GM21825 (cell line): ENCODE data around the gene WASHC3.
A peak's percentile ranks its signal among the peaks of the same experiment; 100 is the strongest.
"Not testable (repeated sequence)": the region's sequence is repeated elsewhere in the genome, so short reads cannot be mapped to it uniquely, and the experiment has no call there.

Source experiments
- ATAC-seq: cut with Tn5 transposase; IDR thresholded peaks from one replicate; pipeline ENCODE4 v1.9.1; 2021; ENCODE audit warnings: mild to moderate bottlenecking, moderate library complexity; ENCODE audit not compliant: unreplicated experiment

The WASHC3 gene, protein sequence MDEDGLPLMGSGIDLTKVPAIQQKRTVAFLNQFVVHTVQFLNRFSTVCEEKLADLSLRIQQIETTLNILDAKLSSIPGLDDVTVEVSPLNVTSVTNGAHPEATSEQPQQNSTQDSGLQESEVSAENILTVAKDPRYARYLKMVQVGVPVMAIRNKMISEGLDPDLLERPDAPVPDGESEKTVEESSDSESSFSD

DNA sequence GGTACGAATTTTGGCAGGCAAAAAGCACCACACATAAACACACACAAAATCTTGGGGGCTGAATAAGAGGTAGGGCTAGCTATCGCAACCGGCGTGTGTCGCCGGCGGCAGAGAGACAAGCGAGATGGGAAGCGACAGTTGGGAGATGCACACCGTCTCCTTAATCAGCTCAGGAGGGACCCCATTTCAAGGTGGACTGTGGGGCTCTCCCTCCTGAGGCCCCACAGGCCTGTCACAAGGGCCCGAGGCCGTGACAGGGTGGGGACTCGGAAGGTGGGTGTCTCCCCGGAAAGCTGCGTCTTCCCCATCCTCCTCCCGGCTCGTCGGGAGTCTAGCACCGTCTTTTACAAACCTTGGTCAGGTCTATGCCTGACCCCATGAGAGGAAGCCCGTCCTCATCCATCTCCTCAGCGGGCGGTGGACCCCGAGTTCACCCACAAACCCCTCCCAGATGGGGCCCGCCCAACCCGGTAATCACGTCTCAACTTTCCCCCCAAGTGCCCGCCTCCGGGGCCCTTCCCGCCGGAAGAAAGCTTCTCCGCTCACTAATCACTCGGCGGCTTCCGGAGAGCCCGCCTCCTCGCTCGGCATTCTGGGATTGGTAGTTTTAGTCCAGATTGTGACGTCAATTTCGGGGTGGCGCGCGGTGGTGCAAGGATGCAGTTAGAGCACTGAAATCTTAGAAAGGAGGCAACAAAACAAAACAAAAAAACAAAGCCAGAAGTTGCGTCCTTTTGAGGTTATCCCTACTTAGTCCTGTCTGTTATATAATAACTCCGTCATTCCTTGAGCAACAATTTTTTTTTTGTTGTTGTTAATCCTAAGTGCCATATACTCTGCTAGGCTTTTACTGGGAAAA, at the start of gene WASHC3:
Gene WASHC3, minus strand, starts transcription at position 432 of the 859 bp plus-strand sequence. Its CDS starts 29 bp downstream, at position 403.
- peak; percentile 97 for ATAC-seq

DNA sequence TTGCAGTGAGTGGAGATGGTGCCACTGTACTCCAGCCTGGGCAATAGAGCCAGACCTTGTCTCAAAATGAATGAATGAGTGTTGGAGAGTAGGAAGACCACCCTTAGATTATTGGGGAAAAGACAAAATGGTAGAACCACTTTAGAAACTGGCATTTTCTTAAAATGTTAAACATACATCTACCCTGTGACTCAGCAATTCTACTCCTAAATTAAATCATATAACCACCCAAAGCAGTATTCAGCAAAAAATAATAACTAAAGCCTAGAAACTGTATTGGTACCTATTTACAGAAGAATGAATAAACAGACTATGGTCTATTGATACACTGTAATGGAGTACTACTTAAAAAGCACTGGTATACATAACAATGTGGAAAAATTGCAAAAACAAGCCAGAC, 49.0 kb upstream of the WASHC3 start:
- ATAC-seq, result no peak

DNA sequence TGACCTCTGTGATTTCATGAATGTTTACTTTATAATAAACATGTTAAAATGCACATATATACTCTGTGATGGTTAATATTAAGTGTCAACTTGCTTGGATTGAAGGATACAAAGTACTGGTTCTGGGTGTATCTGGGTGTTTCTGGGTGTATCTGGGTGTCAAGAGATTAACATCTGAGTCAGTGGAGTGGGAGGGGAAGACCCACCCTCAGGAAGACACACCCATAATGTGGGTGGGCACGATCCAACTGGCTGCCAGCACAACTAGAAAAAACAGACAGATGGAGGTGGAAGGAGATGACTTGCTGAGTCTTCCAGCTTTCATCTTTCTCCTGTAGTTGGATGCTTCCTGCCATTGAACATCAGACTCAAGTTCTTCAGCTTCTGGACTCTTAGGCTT, 46.2 kb upstream of the WASHC3 start:
- no peak for ATAC-seq

DNA sequence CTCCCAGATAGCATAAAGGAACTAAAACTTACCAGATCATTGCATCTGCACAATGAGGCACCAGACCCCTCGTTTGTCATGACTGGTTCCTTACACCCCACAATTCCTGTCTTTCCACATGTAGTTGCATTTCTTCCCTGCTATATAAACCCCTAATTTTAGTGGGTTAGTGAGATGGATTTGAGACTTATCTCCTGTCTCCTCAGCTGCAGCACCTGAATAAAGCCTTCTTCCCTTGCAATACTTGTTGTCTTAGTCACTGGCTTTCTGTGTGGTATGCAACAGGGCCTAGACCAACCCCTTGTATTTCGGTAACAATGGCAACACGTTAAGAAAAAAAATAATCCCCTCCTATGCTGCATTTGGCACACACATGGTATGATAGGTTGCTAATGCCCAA, 45.1 kb upstream of the WASHC3 start:
- ATAC-seq, result no peak

DNA sequence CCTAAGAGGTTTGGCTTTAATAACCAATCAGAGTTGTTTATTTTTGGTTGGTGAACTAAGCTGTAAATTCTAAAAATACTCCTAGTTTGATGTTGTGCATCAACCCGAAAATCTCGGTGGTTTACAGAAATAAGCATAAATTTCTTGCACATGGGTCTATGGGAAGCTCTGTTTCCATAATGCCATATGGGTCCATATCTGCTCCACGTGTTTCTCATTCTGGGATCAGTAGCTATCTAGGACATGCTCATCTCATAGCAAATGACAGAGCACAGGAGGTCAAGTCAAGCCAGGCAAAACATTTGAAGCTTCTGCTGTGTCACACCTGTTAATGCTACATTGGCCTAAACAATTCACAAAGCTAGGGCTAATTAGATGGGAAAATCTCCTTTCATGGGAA, 35.1 kb upstream of the WASHC3 start:
- no peak for ATAC-seq

DNA sequence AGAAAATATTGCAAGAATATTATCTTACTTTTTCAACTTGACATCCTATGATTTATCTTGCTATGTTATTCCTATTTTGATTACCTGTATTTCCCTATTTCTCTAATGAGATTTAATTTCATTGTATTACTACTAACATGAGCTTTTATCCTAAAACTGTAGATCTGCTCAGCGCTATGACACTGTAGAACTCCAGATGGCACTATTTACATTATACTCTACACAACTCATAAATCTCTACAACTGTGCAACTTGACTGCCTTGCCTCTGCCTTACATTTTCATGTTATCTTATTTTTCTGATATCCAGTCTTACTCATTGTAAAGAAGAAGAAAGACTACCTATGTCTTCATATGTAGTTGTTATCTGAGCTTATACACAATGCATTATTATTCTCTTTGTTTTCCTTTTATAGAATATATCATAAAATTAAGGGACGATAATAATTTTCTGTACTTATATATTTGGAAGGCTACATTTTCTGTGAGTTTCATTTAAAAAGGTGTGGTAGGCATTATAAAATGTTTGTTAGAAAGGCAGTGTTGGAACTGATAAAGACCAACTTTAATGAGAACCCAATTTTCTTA, 34.0 kb upstream of the WASHC3 start:
- ATAC-seq, result no peak

DNA sequence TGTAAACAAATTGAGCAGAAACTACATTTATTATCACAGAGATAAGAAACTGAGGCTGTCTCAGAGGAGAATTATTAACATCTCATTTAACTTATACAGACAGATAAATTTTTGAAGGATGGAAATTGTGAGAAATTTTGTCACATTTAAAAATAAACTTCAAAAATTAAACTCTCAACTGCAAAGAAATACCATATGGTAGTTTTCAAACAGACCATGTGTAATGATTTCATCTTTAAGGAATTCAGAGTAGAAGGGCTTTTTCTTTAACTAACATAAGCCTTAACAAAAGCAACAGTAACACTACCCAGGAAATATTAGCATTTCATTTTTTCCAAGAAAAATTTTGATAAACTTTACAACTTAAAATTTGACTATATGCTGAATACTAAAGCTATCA, 31.5 kb upstream of the WASHC3 start:
- no peak for ATAC-seq

DNA sequence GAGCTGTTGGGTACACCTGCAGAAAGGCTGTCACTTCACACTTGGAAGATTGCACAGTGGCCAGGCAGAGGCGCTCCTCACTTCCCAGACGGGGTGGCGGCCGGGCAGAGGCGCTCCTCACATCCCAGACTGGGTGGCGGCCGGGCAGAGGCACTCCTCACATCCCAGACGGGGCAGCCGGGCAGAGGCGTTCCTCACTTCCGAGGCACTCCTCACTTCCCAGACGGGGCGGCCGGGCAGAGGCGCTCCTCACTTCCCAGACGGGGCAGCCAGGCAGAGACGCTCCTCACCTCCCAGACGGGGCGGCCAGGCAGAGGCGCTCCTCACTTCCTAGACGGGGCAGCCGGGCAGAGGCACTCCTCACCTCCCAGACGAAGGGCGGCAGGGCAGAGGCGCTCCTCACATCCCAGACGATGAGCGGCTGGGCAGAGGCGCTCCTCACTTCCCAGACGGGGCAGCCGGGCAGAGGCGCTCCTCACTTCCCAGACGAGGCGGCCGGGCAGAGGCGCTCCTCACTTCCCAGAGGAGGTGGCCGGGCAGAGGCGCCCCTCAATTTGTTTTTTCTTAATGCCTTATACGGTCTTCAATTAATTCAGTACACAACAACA, 27.5 kb upstream of the WASHC3 start:
- not testable (repeated sequence) for ATAC-seq

DNA sequence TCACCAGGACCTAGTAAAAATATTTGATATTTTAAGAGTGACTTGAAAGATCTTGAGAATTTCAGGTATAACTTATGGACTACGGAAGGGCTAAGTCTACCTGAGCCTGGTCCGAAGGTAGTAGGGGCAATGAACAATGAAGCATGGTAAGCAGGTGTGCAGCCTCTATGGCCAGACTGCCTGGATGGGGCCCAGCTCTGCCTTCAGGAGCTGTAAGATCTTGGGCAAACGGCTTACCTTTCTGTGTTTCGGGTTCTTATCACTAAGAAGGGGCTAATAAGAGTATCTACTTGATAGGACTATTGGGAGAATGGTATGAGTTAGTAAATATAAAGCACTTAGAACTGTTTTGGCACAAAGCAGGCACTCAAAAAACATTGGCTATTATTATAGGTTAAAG, 19.1 kb upstream of the WASHC3 start:
- ATAC-seq, result no peak

DNA sequence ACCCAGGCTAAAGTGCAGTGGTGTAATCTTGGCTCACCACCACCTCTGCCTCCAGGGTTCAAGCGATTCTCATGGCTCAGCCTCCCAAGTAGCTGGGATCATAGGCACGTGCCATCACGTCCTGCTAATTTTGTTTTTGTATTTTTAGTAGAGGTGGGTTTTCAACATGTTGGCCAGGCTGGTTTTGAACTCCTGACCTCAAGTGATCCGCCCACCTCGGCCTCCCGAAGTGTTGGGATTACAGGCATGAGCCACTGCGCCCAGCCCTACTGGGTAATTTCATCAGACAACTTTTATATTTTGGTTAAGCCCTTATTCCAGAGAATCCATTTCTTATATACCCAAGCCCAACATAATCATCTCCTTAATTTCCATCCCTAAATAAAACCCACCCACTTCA, 10.3 kb upstream of the WASHC3 start:
- not testable (repeated sequence) for ATAC-seq

DNA sequence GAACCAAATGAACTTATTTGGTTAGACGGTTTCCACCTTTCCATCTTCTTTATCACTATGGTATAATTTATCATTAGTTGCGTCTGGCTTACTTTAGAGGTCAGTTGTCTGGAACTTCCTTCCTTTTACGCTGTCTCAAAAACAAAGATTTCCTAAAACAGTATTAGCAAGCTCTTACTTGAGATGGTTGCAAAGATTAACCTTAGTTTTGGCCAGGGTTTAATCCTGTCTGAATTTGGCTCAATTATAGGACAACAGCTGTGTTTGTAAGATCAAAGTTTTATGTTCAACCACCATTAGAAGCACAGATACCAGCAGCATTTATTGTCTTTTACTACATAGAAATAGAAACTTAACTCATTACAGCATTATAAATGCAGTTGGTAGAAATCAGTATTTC, 7.9 kb upstream of the WASHC3 start:
- no peak for ATAC-seq

DNA sequence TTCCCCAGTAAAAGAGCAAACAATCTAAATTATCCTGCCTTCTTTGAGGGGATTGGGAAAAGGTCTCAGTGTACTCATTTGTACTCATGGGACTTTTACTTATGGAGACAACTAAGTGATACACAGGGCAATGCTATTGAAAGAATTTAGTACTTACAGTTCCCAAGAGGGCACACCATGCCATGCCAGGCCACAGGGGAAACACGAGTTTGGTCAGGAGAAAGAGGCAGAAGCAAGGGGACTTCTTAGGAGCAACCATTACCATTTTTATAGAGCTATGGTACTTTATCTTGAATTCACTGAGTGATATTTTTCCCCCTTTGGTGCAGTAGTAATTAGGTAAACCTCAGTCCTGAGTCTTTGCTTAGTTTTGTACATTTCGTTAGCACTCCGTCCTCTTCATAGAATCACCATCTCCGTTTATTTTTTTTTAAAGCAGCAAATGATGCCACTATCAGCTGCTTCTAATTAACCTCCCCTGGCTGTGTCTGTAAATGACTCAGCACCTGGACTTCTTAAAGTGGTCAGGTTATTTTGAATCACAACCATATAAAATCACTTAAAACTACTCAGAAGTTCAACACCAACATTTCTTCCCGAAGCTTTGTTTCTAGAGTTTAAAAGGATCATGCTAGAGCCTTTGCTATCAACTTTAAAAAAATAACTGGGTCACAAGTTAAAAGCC, 5.9 kb upstream of the WASHC3 start:
- ATAC-seq, result no peak

DNA sequence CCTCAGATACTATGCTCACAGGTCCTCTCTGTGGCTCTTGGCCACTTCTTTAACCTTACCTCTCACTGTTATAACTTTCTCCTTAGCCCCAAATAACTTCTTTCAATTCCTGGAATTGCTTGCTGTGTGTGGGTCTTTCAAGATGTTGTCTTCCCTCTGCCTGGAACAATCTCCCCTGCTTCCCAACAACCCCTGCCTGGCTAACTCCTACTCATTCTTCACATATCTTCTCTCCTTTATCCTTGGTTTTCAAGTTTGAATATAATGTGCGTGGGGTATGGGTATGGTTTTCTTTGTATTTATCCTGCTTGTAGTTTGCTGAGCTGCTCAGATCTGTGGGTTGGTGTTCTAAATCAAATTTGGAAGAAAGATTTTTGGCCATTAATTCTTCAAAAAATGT, 2.7 kb upstream of the WASHC3 start:
- ATAC-seq, result no peak

DNA sequence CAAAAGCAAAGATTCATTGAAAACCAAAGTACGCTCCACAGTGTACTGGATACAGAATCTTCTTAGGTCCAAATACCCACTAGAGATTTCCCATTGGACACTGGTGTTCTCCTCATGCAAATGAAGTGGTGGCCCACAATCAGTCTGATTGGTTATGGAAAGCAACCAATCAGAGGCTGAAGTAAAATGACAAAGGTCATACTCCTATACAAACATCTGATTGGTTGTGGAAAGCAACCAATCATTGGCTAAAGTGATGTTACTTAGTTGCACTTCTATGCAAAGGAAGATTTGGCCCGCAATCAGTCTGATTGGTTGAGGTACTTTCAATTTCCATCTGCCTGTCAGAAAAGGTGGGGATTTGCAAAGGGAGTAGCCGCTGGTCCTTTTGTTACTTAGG, 1.3 kb upstream of the WASHC3 start:
- ATAC-seq, result no peak

DNA sequence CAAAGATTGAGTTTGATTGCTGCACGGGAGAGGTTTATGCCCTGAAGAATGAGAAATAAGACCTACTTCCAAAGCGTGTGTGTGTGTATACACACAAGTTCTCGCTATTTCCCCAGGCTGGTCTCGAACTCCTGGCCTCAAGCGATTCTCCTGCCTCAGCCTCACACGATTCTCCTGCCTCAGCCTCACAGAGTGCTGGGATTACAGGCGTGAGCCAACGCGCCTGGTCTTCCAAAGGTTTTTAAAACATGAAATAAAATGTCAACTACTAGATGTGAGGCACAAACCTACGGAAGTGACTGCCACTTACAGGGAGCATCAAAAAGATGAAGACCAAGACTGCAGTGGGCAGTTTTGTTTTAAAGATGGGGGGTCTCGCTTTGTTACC, 622 bp upstream of the WASHC3 start:
- no peak for ATAC-seq

DNA sequence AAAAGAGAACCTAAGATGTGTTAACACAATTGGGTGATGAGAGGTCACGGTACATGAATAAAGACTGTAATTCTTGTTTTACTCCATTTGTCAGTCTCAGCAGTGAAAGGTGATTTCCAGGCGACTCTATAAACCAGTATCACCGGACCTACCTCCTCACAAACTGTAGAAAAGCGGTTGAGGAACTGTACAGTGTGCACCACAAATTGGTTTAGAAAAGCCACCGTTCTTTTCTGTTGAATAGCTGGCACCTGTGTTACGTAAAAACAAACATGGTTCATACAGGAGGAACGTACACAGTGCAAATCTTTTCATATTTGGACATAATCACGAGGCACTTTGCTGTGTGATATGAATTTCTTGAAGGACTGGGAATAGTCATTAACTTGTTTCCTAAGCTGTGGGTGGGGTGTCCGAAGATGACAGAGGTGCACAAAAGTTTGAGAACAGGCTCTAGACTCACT, 663 bp downstream of the WASHC3 start:
- peak; percentile 34 for ATAC-seq

DNA sequence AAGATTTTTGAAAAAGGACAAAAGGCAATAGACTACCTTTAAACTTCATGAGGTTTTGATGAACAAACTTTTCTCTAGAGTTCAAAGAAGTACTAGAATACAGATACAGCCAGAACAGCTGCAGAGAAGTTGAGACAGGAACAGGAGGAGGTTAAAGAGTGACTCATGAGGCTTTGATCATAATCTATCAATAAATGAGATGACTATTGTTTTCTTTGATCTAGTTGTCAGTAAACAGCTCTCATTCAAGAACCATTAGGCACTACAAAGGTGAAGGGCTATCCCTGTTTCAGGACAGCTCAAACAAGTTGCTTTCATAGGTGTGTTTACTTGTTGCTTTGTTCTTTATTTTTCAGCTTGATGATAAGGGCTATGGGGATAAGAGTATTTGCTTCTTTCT, 2.4 kb downstream of the WASHC3 start:
- no peak for ATAC-seq

DNA sequence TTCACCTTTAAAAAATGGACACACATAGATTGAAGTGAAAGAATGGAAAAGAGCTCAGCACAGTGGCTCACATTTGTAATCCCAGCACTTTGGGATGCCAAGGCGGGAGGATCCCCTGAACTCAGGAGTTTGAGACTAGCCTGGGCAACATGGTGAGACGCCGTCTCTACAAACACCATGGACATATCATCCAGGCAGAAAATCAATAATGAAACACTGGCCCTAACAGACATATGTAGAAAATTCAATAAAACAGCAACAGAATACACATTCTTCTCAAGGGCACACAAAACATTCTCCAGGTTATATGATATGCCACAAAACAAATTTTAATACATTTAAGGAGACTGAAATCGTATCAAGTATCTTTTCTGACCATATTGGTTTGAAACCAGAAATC, 7.4 kb downstream of the WASHC3 start:
- ATAC-seq, result no peak

DNA sequence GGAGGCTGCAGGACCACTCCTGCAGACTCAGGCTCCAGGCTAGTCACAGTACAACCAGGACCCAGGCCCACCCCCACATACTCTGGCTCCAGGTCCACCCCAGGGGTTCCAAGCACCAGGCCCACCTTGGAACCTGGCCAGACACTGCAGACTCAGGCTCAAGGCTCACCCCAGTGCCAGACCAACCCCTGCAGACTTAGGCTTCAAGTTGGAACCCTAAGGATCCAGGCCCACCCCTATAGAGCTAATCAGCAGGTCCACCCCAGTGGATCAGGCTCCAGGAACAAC, 8.8 kb downstream of the WASHC3 start:
- ATAC-seq, result no peak

DNA sequence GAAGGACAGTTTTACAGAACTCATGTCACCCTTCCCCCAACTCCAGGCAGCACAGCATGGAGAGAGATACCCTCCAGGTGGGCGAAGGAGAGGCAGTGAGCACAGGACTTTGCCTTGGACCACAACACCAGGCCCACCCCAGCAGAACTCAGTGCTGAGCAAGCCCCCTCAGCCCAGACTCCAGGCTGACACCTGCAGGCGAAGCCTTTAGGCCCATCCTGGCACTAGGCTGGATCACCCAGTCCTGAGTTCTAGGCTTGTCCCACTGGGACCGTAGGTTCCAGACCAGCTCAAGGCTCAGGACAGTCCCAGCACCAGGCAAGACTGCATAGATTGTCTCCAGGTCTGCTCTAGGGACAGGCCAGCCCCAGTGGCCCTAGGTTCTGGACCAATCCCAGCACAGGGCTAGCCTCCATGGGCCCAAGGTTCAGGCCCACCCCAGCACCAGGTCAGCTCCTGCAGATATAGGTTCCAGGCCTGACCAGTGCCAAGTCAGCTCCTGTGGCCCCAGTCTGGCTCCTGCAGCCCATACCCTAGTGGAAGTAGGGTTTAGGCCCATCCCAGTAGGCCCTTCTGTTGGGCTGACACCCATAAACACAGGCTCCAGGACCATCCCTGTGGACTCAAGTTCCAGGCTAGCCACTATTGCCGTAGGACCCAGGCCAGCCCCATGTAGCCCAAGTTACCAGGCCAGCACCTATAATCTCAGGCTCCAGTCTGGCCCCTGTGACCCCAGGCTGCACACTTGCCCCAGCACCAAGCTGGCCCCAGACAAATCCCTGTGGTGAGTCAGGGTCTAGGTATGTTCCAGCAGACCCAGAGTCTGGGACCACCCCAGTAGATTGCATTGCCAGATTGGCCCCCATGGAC, 9.4 kb downstream of the WASHC3 start:
- no peak for ATAC-seq
